ENCODE results near the gene LCLAT1.

DNA sequence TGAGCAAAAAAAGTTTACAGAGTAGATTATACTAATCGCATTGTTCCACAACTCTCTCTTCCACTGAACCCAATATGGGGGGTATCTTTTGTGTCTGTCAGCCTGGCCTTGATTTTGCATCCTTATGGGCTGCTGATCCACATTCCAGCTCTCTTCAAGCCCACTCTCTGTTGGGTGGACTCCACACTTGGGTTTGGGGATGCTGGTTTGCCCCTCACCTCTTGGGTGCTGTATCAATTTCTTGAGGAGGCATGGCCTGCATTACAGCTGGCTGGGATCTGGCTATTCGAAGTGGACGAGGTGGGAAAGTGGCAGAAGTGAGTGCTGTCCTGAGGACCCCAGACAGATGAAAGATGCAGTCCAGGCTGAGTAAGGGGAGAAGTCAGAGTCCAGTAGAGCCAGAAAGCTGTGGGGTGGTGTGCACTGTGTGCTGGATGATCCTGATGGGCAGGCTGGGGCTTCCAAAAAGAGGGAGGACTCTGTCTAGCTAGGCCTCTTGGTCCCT, 218.8 kb downstream of the LCLAT1 start:
- TF ChIP-seq POLR2A (IDR thresholded peaks at IDR 0.05; ENCODE audit: low read length) = no peak
- TF ChIP-seq GATA1 (IDR thresholded peaks at IDR 0.05; ENCODE audit: low read depth, low read length) = no peak

All from erythroblast (primary cell).